ENCODE results near the gene MRPS27.

Gene MRPS27

GRCh38 chr5:72281430-72281763, 38.6 kb downstream of the MRPS27 start:
- DNase-seq (ENCODE audit: low read depth): no peak
- TF ChIP-seq, protein P1, sequence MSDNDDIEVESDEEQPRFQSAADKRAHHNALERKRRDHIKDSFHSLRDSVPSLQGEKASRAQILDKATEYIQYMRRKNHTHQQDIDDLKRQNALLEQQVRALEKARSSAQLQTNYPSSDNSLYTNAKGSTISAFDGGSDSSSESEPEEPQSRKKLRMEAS (IDR thresholded peaks at IDR 0.05; ENCODE audit: low read depth, low read length): no peak
- TF ChIP-seq POLR2A (IDR thresholded peaks at IDR 0.05; ENCODE audit: extremely low read depth, insufficient read length): no peak
- TF ChIP-seq MYC (IDR thresholded peaks at IDR 0.05; ENCODE audit: low read depth, low read length): no peak
- TF ChIP-seq, protein P2, sequence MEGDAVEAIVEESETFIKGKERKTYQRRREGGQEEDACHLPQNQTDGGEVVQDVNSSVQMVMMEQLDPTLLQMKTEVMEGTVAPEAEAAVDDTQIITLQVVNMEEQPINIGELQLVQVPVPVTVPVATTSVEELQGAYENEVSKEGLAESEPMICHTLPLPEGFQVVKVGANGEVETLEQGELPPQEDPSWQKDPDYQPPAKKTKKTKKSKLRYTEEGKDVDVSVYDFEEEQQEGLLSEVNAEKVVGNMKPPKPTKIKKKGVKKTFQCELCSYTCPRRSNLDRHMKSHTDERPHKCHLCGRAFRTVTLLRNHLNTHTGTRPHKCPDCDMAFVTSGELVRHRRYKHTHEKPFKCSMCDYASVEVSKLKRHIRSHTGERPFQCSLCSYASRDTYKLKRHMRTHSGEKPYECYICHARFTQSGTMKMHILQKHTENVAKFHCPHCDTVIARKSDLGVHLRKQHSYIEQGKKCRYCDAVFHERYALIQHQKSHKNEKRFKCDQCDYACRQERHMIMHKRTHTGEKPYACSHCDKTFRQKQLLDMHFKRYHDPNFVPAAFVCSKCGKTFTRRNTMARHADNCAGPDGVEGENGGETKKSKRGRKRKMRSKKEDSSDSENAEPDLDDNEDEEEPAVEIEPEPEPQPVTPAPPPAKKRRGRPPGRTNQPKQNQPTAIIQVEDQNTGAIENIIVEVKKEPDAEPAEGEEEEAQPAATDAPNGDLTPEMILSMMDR (IDR thresholded peaks at IDR 0.05; ENCODE audit: low read depth, low read length): no peak
- no peak overlapping the region for H3K4me3 ChIP-seq (ENCODE audit: low read depth, low read length)

DNA sequence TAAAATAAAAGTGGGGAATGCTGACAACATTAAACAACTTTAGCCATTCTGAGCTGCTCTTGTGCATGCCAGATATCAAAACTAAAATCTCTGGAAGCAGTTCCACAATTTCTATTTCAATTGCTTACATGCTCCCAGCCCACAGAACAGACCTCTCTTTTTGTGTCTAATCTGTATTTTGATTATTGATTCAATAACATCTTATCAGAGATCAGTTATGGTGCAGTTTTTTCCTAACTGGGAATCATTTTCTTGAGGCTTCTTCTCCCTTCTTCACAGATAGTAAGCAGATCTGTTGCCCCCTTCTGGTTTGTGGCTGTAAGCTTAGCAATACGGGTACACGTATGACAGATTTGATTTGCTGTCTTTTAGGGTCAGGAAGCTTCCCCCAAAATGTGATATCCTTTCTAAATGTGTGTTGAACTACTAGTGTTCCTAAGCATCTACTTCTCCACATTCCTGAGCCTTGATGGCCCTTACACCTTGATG, 39.4 kb downstream of the MRPS27 start:
- DNase-seq (ENCODE audit: low read depth): peak; percentile 35

GRCh38 chr5:72276219-72276752, 43.8 kb downstream of the MRPS27 start:
- no peak for DNase-seq (ENCODE audit: low read depth)
- TF ChIP-seq, protein P1 (IDR thresholded peaks at IDR 0.05; ENCODE audit: low read depth, low read length): no peak
- TF ChIP-seq, protein P2 (IDR thresholded peaks at IDR 0.05; ENCODE audit: low read depth, low read length): no peak
- no peak for TF ChIP-seq MYC (IDR thresholded peaks at IDR 0.05; ENCODE audit: low read depth, low read length)
- no peak for TF ChIP-seq POLR2A (IDR thresholded peaks at IDR 0.05; ENCODE audit: extremely low read depth, insufficient read length)
- H3K4me3 ChIP-seq (ENCODE audit: low read depth, low read length): no peak overlapping the region

More for the DNA sequence above, 39.4 kb downstream of the MRPS27 start:
- H3K4me3 ChIP-seq (ENCODE audit: low read depth, low read length): no peak overlapping the region
- TF ChIP-seq MYC (IDR thresholded peaks at IDR 0.05; ENCODE audit: low read depth, low read length) (no peak), POLR2A (IDR thresholded peaks at IDR 0.05; ENCODE audit: extremely low read depth, insufficient read length) (no peak)
- TF ChIP-seq, protein P2 (IDR thresholded peaks at IDR 0.05; ENCODE audit: low read depth, low read length): peak; percentile 30
- TF ChIP-seq, protein P1 (IDR thresholded peaks at IDR 0.05; ENCODE audit: low read depth, low read length): no peak

GRCh38 chr5:72273547-72273946, 46.5 kb downstream of the MRPS27 start:
- TF ChIP-seq MYC (IDR thresholded peaks at IDR 0.05; ENCODE audit: low read depth, low read length): no peak
- TF ChIP-seq, protein P1 (IDR thresholded peaks at IDR 0.05; ENCODE audit: low read depth, low read length): no peak
- TF ChIP-seq, protein P2 (IDR thresholded peaks at IDR 0.05; ENCODE audit: low read depth, low read length): no peak
- no peak for TF ChIP-seq POLR2A (IDR thresholded peaks at IDR 0.05; ENCODE audit: extremely low read depth, insufficient read length)
- DNase-seq (ENCODE audit: low read depth): no peak
- H3K4me3 ChIP-seq (ENCODE audit: low read depth, low read length): no peak overlapping the region

- no peak for DNase-seq (ENCODE audit: low read depth)
- TF ChIP-seq, protein P2 (IDR thresholded peaks at IDR 0.05; ENCODE audit: low read depth, low read length): no peak
- TF ChIP-seq, protein P1 (IDR thresholded peaks at IDR 0.05; ENCODE audit: low read depth, low read length): no peak
- no peak for TF ChIP-seq MYC (IDR thresholded peaks at IDR 0.05; ENCODE audit: low read depth, low read length)
- no peak for TF ChIP-seq POLR2A (IDR thresholded peaks at IDR 0.05; ENCODE audit: extremely low read depth, insufficient read length)
- no peak overlapping the region for H3K4me3 ChIP-seq (ENCODE audit: low read depth, low read length)
Measured at GRCh38 chr5:72272398-72272797, 47.6 kb downstream of the MRPS27 start.
